HG03442 (cell line): ENCODE measurements around the gene CLSTN1.

ENCODE experiments used
- ATAC-seq: cut with Tn5 transposase; IDR thresholded peaks from one replicate; pipeline ENCODE4 v1.9.1; 2021; ENCODE audit warnings: mild to moderate bottlenecking, moderate library complexity; ENCODE audit not compliant: unreplicated experiment

The CLSTN1 gene

DNA sequence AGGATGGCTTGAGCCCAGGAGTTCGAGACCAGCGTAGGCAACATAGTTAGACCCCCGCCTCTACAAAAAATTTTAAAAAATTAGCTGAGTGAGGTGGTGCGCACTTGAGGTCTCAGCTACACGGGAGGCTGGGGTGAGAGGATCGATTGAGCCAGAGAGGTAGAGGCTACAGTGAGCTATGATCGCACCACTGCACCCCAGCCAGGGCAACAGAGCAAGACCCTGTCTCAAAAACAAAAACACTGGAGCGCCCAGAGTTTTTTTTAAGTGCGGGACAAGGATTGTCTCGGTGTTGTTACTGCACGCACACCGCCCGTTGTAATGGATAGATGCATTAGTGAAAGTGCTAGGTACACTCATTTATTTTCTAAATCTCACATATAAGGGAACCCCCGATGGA, 135.2 kb downstream of the CLSTN1 start:
- no peak for ATAC-seq

DNA sequence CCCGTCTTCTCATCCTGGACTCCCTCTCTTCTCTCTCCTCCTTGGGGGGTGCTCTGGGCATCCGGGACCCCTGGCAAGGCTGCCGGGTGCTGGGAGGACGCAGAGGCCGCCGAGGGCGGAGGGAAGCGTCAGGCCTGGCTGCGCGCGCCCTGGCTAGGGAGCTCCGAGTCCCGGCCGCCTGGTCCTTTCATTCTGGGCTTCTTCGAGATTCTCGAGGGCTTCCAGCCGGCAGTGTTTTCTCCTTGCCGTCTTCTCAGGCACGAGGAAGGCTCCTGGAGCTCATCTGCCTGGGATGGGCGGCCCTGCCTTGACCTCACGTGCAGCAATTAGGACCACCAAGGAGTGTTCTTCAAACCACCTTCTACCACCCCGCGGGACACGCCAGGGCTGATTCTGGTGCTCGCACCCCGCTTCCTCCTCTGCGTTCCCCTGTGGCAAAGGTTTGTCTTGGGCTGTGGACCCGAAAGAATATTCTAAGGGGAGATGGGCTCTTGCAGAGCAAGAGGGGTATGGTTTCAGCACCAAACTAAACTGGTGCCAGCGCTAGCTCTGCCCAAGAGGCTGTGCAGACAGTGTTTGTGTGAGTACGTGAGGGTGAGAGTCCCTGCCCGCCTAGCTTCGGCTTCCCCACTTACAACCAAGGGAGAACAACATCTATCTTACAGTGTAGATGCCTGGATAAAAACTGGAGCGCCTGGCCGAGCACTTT, 135.7 kb downstream of the CLSTN1 start:
- ATAC-seq = no peak

DNA sequence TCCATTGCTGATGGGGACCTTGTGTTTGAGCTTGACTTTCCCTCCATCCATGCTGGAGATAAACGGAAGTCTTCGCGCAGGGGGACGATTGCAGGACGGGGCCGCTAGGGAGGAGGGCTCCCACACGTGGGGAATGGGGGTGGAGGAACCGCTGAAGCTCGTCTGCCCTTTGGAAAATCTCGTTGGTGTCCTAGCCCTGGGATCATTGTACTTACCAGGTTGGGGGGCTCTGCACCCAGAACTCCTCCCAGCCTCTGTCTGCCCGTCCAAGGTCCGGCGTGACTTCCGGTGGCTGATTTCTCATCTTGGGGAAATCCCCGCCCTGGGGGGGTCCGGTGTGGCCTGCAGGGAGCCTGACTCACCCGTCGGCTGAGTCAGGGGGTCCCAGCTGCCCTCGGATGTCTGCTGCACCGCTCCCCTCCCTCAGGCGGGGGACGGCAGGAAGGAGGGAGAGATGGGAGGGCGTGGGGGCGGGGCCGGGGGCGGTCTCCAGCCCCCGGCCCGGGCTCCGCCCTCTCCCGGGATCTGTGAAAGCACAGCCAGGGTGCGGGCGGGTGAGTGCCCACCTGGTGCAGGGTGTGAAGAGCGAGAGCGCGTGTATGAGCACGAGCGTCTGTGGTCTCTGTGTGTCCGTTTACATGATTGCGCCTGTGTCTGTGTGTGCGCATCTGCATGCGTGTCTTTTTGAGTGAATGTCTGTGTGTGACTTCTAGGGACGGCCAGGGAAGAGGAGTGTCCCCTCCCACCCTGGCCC, 136.5 kb downstream of the CLSTN1 start:
- ATAC-seq = peak; percentile 36

DNA sequence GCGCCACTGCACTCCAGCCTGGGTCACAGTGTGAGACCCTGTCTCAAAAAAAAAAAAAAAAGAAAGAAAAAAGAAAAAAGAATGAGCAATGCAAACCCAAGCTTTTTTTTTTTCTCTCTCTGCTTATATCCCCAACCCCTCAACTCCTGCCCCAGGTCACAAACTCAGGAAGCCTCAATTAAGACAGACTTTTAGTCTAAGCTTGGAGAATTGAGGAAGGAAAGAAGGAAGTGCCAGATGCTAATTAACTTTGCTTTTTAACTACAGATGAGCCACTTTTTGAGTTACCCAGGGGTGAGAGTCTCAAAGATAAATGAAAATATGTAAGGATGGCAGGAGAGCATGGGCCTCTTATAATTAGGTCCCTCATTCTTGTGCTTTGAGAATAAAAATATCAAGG, 139.0 kb downstream of the CLSTN1 start:
- no peak for ATAC-seq

DNA sequence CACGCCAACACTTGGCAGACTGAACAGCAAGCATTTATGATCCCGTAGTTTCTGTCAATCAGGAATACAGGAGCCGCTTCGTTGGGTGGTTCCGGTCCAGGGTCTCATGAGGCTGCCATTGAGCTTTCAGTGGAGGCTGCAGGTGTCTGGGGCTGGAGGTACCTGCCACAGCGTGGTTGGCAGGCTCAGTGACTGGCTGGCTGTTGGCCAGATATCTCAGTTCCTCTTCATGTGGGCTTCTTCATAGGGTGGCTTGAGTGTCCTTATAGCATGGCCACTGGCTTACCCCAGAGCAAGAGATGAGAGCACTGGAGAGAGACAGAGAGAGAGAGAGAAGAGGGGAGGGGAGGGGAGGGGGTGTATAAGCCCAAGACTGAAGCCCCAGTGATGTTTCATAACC, 142.9 kb downstream of the CLSTN1 start:
- ATAC-seq = no peak

DNA sequence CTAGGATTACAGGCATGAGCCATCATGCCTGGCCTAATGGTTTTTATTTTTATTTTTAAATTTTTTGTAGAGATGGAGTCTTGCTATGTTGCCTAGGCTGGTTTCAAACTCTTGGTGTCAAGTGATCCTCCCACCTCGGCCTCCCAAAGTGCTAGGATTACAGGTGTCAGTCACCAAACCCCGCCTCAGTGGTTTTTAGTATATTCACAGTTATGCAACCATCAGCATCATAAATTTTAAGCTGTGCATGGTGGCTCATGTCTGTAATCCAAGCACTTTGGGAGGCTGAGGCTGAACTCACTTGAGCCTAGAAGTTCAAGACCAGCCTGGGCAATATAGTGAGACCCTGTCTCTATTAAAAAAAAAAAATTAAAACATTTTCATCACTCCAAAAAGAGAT, 143.7 kb downstream of the CLSTN1 start:
- ATAC-seq = no peak
